GF-D8 (cell line): ENCODE results near the gene FAF1.
"Not testable (repeated sequence)": the region's sequence is repeated elsewhere in the genome, so short reads cannot be mapped to it uniquely, and the experiment has no call there.

ENCODE experiments used
- DNase-seq: peaks from one replicate; lab custom pipeline; 2025; lab: John Stamatoyannopoulos, UW

The FAF1 gene

GRCh38 chr1:50775740-50776139 lies 184.3 kb downstream of the FAF1 start:
- no peak for DNase-seq

GRCh38 chr1:50774759-50775351 lies 185.2 kb downstream of the FAF1 start:
- peak; percentile 6 for DNase-seq

DNA sequence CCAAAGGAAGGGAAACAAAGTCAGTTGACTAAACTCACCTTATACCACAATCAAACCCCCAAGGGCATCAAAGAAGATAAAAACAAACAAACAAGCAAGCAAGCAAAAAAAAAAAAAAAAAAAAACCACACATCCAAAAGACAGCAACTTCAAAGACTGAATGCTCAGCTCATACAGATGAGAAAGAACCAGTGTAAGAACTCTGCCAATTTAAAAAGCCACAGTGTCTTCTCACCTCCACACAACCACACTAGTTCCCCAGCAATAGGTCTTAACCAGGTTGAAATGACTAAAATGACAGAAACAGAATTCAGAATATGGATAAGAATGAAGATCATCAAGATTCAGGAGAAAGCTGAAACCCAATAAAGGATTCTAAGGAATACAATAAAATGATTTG lies 193.4 kb downstream of the FAF1 start:
- no peak for DNase-seq

DNA sequence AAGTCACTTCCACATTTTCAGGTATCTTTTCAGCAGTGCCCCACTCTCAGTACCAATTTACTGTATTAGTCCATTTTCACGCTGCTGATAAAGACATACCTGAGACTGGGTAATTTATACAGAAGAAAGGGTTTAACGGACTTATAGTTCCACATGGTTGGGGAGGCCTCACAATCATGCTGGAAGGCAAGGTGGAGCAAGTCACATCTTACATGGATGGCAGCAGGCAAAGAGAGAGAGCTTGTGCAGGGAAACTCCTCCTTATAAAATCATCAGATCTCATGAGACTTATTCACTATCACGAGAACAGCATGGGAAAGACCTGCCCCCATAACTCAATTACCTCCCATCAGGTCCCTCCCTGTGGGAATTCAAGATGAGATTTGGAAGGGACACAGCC lies 203.5 kb downstream of the FAF1 start:
- DNase-seq = not testable (repeated sequence)

DNA sequence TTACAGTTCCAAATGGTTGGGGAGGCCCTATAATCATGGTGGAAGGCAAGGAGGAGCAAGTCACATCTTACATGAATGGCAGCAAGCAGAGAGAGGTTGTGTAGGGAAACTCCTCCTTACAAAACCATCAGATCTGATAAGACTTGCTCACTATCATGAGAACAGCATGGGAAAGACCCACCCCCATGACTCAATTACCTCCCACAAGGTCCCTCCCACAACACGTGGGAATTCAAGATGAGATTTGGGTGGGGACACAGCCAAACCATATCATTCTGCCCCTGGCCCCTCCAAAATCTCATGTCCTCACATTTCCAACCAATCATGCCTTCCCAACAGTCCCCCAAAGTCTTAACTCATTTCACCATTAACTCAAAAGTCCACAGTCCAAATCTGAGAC lies 205.3 kb downstream of the FAF1 start:
- DNase-seq = not testable (repeated sequence)

DNA sequence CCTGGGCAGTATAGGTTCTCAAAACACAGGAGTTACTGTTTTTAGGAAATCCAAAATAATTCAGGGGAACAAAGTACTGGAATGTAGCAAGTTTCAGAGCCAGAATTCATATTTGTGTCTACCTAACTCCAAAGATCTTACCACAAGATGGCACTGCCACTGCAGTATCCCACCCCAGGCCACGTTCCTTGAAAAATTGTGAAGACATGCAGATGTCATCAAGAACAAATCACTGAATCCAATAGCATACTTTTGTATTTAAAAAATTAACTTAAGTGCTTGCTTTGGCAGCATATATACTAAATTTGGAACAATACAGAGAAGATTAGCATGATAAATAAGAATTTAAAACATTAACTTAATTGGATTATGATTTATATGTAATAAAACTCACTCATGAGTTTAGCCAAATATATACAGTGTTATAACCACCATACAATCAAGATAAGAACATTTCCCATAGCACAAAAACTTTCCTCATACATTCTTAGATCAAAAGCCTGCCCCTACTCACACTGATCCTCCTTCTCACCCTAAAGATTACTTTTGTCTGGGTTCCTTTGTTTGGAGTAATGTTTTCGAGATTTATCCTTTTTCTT lies 209.9 kb downstream of the FAF1 start:
- DNase-seq = no peak

GRCh38 chr1:50747394-50747793 lies 212.7 kb downstream of the FAF1 start:
- DNase-seq = no peak

- no peak for DNase-seq
Measured at GRCh38 chr1:50742523-50742922, 217.5 kb downstream of the FAF1 start.

- no peak for DNase-seq
Measured at GRCh38 chr1:50739125-50739524, 220.9 kb downstream of the FAF1 start.

GRCh38 chr1:50735443-50735842 lies 224.6 kb downstream of the FAF1 start:
- DNase-seq = no peak

GRCh38 chr1:50727578-50727977 lies 232.5 kb downstream of the FAF1 start:
- DNase-seq = not testable (repeated sequence)

DNA sequence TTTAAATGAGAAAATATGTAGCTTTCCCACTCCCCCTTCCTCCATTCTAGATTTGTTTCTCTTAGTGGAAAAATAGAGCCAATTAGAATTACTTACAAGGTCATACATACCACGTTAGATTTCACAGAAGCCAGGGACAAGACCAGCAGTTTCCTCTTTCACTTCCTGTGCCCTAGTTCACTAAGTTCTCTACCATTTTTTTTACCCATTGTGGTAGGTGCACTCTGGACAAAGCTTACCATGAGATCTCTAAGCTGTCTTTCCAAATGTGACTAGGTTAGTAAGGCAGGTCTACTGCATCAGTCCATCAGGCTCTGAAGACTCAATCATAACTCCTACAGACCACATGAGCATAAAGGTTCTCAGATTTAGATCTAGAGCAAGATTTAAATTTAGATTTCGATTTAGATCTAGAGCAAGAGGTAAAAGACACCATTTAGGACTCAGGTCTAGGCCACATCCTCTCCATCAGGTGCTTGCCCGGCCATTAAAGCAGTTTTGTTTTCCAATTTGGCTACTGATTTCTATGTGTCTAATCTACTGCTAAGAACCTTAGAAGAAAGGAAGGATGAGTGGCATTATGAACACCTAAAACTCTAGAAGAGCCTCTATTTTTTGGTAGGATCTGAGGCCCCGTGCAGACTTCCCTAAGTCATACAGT lies 235.3 kb downstream of the FAF1 start:
- peak; percentile 11 for DNase-seq

DNA sequence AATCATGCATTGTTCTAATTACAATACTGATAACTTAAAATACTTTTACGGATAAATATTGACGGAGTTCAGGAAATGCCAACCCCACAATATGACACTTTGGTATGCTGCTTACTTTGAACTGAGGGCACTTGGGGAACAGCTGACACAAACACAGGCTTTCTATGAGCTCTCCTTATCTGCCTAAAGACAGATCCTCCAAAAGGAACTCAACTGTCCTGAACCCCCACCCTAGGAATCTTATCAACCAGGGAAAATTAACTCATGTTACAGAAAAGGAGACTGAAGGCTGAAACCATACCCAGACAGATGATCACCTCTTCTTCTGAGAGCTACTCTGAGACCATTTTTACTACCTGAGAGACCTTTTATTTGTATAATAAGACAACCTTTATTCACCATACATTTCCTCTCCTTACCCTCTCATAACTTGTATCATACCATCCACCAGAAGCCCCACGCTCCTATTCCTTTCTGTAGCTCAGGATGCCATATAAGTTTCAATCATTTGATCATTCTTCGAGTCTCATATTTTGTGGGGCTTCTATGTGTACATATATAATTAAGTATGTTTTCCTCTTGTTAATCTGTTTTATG lies 239.5 kb downstream of the FAF1 start:
- no peak for DNase-seq

DNA sequence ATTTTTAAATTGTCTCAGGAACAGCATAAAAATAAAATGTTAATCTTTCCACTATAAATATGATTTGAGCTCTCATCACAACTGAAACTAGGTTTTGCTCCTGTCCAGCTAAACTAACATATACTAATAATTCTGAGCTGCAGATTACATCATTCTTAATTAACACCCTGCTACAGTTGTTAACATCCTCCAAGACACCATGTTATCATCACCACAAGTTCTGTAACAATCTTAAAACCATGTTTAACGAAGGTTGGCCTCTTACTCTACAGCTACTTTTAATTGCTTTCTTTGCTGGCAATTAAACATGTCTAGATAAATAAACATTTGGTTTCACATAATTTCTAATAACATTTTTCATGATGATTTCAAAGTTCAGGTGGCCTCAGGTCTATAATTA lies 240.9 kb downstream of the FAF1 start:
- DNase-seq = no peak

- DNase-seq = no peak
Measured at GRCh38 chr1:50717327-50717726, 242.7 kb downstream of the FAF1 start.

- not testable (repeated sequence) for DNase-seq
Measured at GRCh38 chr1:50716455-50716854, 243.6 kb downstream of the FAF1 start.

DNA sequence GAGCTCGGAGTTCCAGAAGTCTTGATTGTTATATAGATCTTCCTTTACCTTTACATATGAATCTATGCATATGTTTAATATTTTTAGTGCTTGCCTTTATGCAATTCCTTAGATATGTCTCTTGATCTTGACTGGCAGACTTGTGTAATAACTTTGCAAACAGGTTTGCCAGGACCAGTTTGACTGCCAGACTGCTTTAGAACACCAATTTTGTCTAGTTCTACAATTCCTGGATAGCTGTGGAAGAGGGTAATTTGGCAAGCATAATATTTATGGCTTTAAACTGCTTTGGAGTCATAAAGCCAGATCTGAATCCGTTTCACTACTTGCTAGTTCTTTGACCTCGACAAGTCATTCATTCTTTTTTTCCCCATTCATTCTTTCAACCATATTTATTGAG lies 250.0 kb downstream of the FAF1 start:
- no peak for DNase-seq

GRCh38 chr1:50707824-50708223 lies 252.2 kb downstream of the FAF1 start:
- DNase-seq = no peak

- no peak for DNase-seq
Measured at GRCh38 chr1:50705699-50706098, 254.4 kb downstream of the FAF1 start.

DNA sequence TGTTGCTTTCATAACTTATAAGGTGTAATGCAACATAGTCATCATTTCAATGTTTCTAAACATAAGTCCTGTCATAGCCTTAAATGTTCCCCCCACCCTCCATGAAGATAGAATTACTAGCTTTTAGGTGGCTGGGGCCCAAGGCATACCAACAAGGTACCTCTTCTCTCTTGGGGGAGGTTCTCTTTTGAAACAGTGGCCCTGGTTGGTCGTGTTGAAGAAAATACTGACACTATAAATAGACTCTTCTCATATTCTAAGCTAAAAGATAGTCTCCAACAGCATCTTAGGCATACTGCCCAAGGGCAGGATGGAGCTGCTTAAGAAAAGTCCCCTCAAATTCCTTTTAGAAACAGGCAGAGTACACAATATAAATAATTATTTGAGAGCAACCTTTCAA lies 255.0 kb downstream of the FAF1 start:
- no peak for DNase-seq

GRCh38 chr1:50704126-50704525 lies 255.9 kb downstream of the FAF1 start:
- no peak for DNase-seq

GRCh38 chr1:50703240-50703639 lies 256.8 kb downstream of the FAF1 start:
- DNase-seq = no peak

GRCh38 chr1:50702395-50702794 lies 257.7 kb downstream of the FAF1 start:
- no peak for DNase-seq
